Type B pancreatic cell (in vitro differentiated cells): ENCODE measurements around the gene SLC29A1. TPM values are rescaled to one million over a fixed set of nuclear protein-coding genes. Genes with fewer than 3 reads are reported as not detected.

Experiments used
- DNase-seq: peaks from one replicate; pipeline ENCODE4 v3.0.0; 2021; ENCODE audit warnings: mixed read lengths; ENCODE audit not compliant: unreplicated experiment; ENCODE audit errors: extremely low spot score
- H3K27ac Mint-ChIP-seq: 2 replicates; pipeline ENCODE4 v1.8.0; 2021; ENCODE audit warnings: mild to moderate bottlenecking, mixed read lengths
- H3K27me3 Mint-ChIP-seq: 2 replicates; pipeline ENCODE4 v1.8.0; 2021; ENCODE audit warnings: mixed read lengths
- H3K36me3 Mint-ChIP-seq: 2 replicates; pipeline ENCODE4 v1.8.0; 2021; ENCODE audit warnings: mixed read lengths
- H3K4me1 Mint-ChIP-seq: one replicate; pipeline ENCODE4 v1.8.0; 2021; ENCODE audit warnings: mixed read lengths; ENCODE audit not compliant: unreplicated experiment
- H3K4me3 Mint-ChIP-seq: 2 replicates; pipeline ENCODE4 v1.8.0; 2021; ENCODE audit warnings: mild to moderate bottlenecking, mixed read lengths
- H3K9me3 Mint-ChIP-seq: 2 replicates; pipeline ENCODE4 v1.8.0; 2021; ENCODE audit warnings: mixed read lengths
- total RNA-seq: library from RNA; stranded (reverse); gene quantifications from 2 replicates; pipeline ENCODE4 v1.2.1, GENCODE V29; 2021; ENCODE audit warnings: low replicate concordance
- TF ChIP-seq, protein P1 (sequence below): fragments of 200-600 bp; sonication (generic); conservative IDR thresholded peaks from 2 replicates; pipeline ENCODE4 v1.5.0; 2021; ENCODE audit warnings: antibody characterized with exemption, mild to moderate bottlenecking

SLC29A1 gene
- total RNA-seq, 1 donor from 2014 or later = 33.6 TPM

DNA sequence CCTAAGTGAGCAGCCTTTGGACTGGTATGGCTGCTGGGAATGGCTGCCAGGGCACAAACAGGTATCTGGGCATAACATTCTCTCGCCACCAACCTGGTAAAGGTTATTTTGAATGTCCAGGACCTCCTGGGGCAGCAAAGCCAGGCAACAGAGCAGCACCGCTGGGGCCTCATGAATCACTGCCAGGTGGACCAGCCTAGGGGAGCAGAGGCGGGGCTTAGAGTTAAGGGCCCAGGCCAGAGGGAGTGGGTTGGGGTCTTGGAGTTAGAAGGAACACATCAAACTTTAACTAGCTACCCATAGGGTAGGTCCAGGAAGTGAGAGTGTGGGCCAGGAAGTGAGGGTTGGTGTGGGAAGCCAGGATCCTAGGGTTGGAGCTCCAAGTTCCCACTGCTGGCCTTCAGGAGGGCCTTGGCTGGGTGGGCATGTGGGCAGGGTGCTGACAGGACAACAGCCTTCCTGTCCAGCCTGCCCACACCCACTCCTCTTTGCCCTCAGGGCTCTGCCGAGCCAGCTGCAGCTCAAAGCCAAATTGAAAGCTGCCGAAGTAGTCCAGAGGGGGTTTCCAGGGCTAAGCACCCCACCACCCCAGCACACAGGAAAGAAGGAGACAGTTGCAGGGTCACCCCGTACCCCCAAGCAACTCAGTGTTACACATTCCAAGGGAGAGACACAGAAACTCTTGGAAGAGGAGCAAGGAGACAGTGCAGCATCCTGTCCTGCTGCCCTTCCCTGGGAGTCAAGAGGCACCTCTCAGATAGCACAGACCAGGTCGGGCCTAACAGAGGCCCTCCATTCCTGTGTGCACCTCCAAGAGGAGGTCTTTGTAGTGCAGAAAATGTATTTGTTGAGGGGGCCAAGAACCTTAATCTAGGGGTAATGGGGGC is 39.3 kb downstream of the SLC29A1 start:
- Mint-ChIP-seq H3K4me3 (peak overlapping the region; percentile 93), H3K36me3 (no peaks in the 10 kb centered on the region), H3K27me3 (peaks cover 5% of the 10 kb centered on the region), H3K4me1 (peaks cover 37% of the 10 kb centered on the region), H3K27ac (peak overlapping the region; percentile 74), H3K9me3 (no peaks in the 10 kb centered on the region)
- DNase-seq = no peak
- TF ChIP-seq, protein P1, sequence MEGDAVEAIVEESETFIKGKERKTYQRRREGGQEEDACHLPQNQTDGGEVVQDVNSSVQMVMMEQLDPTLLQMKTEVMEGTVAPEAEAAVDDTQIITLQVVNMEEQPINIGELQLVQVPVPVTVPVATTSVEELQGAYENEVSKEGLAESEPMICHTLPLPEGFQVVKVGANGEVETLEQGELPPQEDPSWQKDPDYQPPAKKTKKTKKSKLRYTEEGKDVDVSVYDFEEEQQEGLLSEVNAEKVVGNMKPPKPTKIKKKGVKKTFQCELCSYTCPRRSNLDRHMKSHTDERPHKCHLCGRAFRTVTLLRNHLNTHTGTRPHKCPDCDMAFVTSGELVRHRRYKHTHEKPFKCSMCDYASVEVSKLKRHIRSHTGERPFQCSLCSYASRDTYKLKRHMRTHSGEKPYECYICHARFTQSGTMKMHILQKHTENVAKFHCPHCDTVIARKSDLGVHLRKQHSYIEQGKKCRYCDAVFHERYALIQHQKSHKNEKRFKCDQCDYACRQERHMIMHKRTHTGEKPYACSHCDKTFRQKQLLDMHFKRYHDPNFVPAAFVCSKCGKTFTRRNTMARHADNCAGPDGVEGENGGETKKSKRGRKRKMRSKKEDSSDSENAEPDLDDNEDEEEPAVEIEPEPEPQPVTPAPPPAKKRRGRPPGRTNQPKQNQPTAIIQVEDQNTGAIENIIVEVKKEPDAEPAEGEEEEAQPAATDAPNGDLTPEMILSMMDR = no peak

DNA sequence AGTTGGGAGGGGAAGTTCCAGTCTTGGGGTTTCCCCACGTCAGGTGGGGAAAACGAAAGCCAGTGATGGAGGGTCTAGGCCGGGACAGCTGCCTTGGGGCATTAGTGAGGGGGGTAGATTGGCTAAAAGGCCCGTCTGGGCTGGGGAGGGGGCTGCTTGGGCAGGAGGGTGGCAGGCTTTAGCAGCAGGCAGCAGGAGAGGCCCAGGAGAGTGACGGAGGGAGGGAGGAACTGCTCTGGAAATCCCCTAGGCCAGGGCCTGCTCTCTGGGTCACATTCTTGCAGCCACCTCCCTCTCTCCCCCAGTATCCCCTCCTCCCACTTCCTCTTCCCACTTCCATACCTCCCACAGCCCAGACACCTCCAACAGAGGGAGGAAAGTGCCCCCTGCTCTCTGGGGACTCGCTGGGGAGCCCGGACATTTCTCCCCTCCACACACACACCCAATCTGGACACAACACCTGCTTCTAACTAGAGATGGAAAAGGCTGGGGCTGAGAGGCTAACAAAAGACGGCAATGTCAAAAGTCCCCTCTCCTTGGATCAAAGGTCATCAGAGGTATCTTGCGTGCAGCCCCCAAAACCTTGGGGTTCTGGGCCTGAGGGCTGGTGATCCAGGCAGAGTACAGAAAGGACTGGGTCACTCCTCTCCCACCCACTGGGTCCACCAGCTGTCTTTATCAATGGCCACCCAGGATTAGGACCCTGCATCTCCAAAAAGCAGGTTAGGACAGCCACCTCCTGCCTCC is 40.1 kb downstream of the SLC29A1 start:
- DNase-seq = no peak
- no peaks in the 10 kb centered on the region for H3K9me3 Mint-ChIP-seq
- peaks cover 11% of the 10 kb centered on the region for H3K27me3 Mint-ChIP-seq
- H3K4me3 Mint-ChIP-seq = peak overlapping the region; percentile 93
- H3K4me1 Mint-ChIP-seq = peaks cover 28% of the 10 kb centered on the region
- no peaks in the 10 kb centered on the region for H3K36me3 Mint-ChIP-seq
- TF ChIP-seq, protein P1 = no peak
- peak overlapping the region; percentile 74 for H3K27ac Mint-ChIP-seq

DNA sequence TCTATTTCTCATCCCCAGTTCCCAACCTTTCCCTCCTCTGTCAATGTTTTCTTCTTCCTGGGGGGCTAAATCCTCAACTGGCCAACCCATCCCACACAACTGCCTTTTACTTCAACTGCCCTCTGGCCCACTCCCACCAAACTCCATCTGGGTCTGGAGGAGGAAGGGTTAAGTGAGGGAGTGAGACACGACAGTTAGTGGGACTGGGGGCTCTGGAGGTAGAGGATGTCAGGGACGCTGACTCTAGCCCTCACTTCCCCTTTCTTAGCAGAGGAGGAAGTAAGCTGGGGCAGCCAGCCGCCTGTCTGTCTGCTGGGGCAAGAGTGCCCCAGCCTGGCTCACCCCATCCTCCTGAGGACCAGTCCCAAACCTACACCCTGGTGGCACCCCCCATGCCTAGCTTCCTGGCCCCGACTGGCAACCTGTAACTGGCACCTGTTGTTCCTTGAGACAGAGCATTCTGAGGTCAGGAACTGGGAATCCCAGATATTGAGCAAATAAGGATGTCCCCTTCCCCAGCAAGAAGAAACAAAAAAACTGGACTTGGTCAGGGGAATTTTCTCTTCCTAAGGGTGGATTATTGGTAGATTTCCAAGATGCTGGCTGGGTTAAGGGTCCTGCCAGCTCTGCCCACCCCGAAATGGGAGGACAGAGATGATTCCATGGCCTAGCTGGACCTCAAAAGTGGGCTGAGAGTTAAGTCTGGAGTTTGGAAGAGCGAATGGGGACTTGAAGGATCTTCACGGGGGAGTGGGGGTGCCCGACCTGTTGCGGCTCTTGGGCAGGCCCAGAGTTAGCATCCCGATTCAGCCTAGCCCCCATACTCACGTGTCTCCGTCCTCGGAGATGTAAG is 41.0 kb downstream of the SLC29A1 start:
- peak overlapping the region; percentile 93 for H3K4me3 Mint-ChIP-seq
- DNase-seq = no peak
- peaks cover 23% of the 10 kb centered on the region for H3K4me1 Mint-ChIP-seq
- peak overlapping the region; percentile 87 for H3K27ac Mint-ChIP-seq
- no peaks in the 10 kb centered on the region for H3K9me3 Mint-ChIP-seq
- H3K36me3 Mint-ChIP-seq = no peaks in the 10 kb centered on the region
- H3K27me3 Mint-ChIP-seq = peaks cover 19% of the 10 kb centered on the region
- TF ChIP-seq, protein P1 = no peak

DNA sequence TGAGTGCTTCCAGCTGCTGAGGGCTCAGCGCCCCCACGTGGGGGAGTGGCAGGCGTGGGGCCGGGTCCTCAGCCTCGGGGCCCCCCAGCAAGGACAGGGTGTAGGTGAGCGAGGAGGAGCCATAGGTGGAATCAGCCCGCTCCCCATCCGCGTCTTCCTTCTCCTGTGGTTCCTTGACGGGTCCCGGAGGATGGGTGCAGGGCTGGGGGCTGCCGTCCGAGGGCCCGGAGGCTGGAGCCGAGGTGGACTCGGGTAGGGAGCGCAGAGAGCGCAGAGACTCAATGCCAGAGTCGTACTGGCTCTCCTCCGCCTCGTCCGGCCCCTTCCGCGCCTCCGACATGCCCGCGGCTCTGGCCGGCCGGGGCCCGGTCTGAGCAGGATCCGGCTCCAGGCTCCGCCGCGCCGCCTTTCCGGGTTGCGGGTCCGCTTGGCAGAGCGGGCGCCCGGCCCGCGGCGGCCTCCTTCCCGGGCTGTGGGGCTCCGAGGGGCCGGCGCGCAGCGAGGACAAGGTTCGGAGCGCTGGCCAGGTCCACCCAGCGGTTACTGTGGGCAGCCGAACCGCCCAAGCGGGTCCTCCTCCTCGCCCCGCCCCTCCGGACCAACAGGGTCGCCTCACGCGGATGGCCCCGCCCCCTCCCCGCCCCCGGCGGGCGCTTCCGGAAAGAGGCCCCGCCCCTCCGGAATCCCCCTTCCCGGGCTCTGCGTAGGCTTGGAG is 41.8 kb downstream of the SLC29A1 start, which contains the start of gene NFKBIE:
Gene NFKBIE, minus strand, starts transcription at position 545 of the 715 bp plus-strand sequence. Its CDS starts 205 bp downstream, at position 340.
- DNase-seq = peak; percentile 94
- TF ChIP-seq, protein P1 = peak; percentile 26
- Mint-ChIP-seq H3K4me1 (peaks cover 23% of the 10 kb centered on the region), H3K27me3 (peaks cover 27% of the 10 kb centered on the region), H3K27ac (peak within 1 kb of the TSS; percentile 87), H3K36me3 (no peaks in the 10 kb centered on the region), H3K9me3 (no peaks in the 10 kb centered on the region), H3K4me3 (peak within 1 kb of the TSS; percentile 93)
